GM12878 (cell line): ENCODE results near the gene BTBD7. TPM values are rescaled to one million over a fixed set of nuclear protein-coding genes. Genes with fewer than 3 reads are reported as not detected.

ENCODE experiments used
- FOXM1 ChIP-seq: IDR thresholded peaks from 2 replicates; pipeline ENCODE4 v1.6.1; 2012; ENCODE audit warnings: low read depth, mild to moderate bottlenecking, inconsistent platforms, low read length, moderate library complexity
- NRF1 ChIP-seq: conservative IDR thresholded peaks from 2 replicates; pipeline ENCODE4 v1.6.1; 2011; ENCODE audit warnings: mild to moderate bottlenecking, low read depth, low read length, improper control_type of control experiment
- RAD21 ChIP-seq: IDR thresholded peaks from 2 replicates; pipeline ENCODE4 v1.6.1; 2011; ENCODE audit warnings: mild to moderate bottlenecking, low read depth, low read length, moderate library complexity; ENCODE audit not compliant: insufficient read depth
- RELA ChIP-seq: fragments of 450-650 bp; IDR thresholded peaks from 2 replicates; pipeline ENCODE4 v1.8.0; 2014; ENCODE audit warnings: borderline replicate concordance; ENCODE audit not compliant: partially characterized antibody
- polyA plus RNA-seq, 11 experiments: library from polyadenylated mRNA; depleted of rRNA in 4 of 11; unstranded in 6 of 11; stranded (reverse) in 5 of 11; fragments of >200 nt; fragmentation: Nextera tagmentation in 4 of 11; fragmentation: Illumina TruSeq in 1 of 11; extraction: Ambion mirVana in 4 of 11; extraction: Trizol in 1 of 11; gene quantifications; 1 replicate in 1 of 11; 2 replicates in 10 of 11; pipeline versions ENCODE4 v1.2.1 to v1.2.3, GENCODE V29; 2011 to 2016; ENCODE audit warnings: inconsistent platforms in 2 of 11, missing spikeins in 2 of 11, low read depth in 1 of 11
- total RNA-seq, 4 experiments: library from RNA; depleted of rRNA in 3 of 4; stranded (reverse); fragments of >200 nt in 3 of 4; fragmentation: Illumina TruSeq in 1 of 4; extraction: Trizol in 1 of 4; gene quantifications; 2 replicates each; pipeline versions ENCODE4 v1.2.1 to v1.2.3, GENCODE V29; 2013 to 2021
- TF ChIP-seq, protein P1 (sequence below): IDR thresholded peaks from 2 replicates; pipeline ENCODE4 v1.6.1; 2011; ENCODE audit warnings: low read depth, mild to moderate bottlenecking, low read length, moderate library complexity, borderline replicate concordance; ENCODE audit errors: extremely low read depth
- TF ChIP-seq, protein P2 (sequence below): fragments of 450-650 bp; IDR thresholded peaks from 2 replicates; pipeline ENCODE4 v1.6.1; 2016; ENCODE audit warnings: mild to moderate bottlenecking, moderate library complexity, borderline replicate concordance
- TF ChIP-seq, protein P3 (sequence below): fragments of 450-650 bp; IDR thresholded peaks from 2 replicates; pipeline ENCODE4 v1.6.1; 2014; ENCODE audit warnings: mild to moderate bottlenecking

The BTBD7 gene
- total and polyA plus RNA-seq, 10 of the 15 experiments (the other 5 are each of a cell fraction or from before 2014, with no cell fraction given), result 3.6 to 17.0 (median 9.6) TPM

DNA sequence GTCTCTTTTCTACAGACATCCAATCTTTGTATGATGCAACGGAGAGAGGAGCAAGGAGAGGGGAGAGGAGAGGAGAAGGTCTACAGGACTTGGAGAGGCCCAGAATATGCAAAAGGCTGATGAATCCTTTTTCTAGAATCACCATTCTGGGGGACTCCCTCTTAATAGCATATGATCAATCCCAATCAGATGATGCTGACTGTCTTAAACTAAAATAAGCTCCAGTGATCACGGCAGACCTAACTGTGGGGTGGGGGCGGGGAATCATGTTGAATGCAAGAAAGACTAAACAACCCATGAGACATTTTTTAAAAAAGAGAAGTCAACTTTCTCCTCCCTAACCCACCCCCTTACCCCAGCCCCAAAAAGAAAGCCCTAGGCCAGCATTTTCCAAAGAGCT lies 33.4 kb downstream of the BTBD7 start (continued):
- TF ChIP-seq RAD21 (no peak), NRF1 (no peak), RELA (no peak), FOXM1 (no peak)
- TF ChIP-seq, protein P1, sequence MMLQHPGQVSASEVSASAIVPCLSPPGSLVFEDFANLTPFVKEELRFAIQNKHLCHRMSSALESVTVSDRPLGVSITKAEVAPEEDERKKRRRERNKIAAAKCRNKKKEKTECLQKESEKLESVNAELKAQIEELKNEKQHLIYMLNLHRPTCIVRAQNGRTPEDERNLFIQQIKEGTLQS, result no peak
- TF ChIP-seq, protein P2, sequence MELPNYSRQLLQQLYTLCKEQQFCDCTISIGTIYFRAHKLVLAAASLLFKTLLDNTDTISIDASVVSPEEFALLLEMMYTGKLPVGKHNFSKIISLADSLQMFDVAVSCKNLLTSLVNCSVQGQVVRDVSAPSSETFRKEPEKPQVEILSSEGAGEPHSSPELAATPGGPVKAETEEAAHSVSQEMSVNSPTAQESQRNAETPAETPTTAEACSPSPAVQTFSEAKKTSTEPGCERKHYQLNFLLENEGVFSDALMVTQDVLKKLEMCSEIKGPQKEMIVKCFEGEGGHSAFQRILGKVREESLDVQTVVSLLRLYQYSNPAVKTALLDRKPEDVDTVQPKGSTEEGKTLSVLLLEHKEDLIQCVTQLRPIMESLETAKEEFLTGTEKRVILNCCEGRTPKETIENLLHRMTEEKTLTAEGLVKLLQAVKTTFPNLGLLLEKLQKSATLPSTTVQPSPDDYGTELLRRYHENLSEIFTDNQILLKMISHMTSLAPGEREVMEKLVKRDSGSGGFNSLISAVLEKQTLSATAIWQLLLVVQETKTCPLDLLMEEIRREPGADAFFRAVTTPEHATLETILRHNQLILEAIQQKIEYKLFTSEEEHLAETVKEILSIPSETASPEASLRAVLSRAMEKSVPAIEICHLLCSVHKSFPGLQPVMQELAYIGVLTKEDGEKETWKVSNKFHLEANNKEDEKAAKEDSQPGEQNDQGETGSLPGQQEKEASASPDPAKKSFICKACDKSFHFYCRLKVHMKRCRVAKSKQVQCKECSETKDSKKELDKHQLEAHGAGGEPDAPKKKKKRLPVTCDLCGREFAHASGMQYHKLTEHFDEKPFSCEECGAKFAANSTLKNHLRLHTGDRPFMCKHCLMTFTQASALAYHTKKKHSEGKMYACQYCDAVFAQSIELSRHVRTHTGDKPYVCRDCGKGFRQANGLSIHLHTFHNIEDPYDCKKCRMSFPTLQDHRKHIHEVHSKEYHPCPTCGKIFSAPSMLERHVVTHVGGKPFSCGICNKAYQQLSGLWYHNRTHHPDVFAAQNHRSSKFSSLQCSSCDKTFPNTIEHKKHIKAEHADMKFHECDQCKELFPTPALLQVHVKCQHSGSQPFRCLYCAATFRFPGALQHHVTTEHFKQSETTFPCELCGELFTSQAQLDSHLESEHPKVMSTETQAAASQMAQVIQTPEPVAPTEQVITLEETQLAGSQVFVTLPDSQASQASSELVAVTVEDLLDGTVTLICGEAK, result no peak
- TF ChIP-seq, protein P3, sequence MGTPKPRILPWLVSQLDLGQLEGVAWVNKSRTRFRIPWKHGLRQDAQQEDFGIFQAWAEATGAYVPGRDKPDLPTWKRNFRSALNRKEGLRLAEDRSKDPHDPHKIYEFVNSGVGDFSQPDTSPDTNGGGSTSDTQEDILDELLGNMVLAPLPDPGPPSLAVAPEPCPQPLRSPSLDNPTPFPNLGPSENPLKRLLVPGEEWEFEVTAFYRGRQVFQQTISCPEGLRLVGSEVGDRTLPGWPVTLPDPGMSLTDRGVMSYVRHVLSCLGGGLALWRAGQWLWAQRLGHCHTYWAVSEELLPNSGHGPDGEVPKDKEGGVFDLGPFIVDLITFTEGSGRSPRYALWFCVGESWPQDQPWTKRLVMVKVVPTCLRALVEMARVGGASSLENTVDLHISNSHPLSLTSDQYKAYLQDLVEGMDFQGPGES, result no peak
